8988T (cell line): ENCODE data around the gene STAT2.
"Not testable (repeated sequence)": the region's sequence is repeated elsewhere in the genome, so short reads cannot be mapped to it uniquely, and the experiment has no call there.

Experiments
- DNase-seq: peaks from one replicate; pipeline ENCODE4 v3.0.0; 2011

STAT2 gene

DNA sequence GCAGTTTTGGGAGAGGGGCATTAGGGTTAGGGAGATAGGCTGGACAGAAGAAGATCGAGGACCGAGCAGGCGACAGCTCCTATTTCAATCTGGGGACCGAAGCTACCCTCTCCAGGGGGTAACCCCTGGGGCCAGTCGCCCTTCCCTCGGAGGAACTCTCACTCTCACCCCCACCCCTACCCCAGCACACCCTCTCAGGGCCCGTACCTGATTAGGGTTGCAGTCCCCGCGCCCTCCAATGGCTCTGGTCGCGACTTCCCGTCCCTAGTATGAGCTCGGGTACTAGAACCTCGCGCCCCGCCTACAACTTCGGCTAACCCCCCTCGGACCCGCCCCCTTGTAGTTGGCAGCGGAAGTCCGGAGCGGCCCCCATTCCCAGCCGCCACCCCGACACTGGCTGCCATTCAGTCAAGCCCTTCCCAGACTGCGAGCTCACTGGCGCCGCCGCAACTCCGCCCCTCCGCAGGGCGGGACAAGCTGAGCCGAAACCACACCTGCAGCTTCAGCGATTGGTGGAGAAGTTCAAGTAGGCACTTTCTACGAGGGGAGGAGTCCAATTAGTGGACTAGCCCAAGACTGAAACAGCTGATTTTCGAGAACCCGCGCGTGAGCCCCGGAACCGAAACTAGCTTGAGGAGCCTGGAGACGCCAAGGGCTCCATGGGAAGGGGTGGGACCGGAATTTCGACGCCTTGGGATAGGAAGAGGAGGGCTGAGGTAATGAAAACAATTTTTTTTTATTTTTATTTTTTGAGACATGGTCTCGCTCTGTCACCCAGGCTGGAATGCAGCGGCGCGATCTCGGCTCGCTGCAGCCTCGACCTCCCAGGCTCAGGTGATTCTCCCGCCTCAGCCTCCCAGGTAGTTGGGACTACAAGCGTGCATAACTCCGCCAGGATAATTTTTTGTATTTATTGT lies at the start of gene STAT2:
Gene STAT2, minus strand, starts transcription at position 257 of the 917 bp plus-strand sequence. CDS start 3,536 bp downstream, outside the sequence.
- peak; percentile 58 for DNase-seq

DNA sequence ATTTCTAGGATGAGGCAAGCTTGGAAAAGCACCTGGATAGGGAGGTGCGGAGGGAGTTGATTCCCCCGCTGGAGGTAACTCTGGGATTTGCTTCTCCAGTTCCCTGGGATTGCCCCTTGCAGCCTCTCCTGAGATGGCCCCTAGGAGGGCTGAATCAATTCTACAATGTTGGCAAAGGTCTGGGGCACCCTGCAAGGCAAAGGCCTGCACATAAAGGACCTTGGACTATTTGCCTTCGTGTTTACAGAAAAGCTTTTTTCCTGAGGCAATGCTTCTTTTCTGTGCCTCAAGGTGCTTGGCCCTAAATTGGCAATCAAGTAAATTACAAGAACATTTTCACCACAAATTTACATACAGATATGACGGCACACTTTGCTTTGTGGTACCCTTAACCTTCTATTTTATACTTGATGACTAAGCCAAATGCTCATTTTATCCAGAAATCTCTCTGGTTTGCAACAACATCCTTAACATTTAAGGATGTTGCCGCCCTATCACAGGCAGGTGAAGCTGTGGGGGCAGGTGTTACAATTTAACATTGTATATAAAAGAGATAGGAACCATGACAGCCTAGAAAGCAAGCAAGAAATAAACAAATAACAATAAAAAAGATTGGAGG lies 49.0 kb upstream of the STAT2 start:
- DNase-seq = no peak

DNA sequence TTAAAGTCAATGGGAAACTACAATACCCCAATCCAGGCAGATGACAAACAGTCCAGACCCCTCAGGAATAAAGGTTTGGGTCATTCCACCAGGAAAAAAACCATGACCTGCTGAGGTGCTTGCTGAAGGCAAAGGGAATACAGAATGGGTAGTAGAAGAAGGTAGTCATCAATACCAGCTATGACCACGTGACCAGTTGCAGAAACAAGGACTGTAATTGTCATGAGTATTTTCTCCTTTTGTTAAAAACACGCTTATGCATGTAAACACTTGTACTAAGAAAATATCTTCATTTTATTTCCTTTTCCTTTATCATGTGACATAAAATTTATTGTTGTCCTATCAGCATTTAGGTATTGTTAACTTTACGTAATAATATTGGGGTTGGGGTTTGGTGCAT lies 44.3 kb upstream of the STAT2 start:
- not testable (repeated sequence) for DNase-seq

DNA sequence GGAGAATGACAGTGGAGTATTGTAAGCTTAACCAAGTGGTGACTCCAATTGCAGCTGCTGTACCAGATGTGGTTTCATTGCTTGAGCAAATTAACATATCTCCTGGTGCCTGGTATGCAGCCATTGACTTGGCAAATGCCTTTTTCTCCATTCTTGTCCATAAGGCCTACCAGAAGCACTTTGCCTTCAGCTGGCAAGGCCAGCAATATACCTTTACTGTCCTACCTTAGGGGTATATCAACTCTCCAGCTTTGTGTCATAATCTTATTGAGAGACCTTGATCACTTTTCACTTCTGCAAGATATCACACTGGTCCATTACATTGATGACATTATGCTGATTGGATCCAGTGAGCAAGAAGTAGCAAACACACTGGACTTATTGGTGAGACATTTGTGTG lies 41.7 kb upstream of the STAT2 start:
- DNase-seq = not testable (repeated sequence)

DNA sequence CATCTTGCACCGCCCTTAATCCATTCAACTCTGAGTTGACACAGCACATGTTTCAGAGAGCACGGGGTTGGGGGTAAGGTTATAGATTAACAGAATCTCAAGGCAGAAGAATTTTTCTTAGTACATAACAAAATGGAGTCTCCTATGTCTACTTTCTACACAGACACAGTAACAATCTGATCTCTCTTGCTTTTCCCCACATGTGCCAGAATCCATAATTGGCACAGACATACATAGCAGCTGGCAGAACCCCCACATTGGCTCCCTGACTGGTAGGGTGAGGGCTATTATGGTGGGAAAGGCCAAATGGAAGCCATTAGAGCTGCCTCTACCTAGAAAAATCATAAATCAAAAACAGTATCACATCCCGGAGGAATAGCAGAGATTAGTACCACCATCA lies 41.2 kb upstream of the STAT2 start:
- DNase-seq = not testable (repeated sequence)

DNA sequence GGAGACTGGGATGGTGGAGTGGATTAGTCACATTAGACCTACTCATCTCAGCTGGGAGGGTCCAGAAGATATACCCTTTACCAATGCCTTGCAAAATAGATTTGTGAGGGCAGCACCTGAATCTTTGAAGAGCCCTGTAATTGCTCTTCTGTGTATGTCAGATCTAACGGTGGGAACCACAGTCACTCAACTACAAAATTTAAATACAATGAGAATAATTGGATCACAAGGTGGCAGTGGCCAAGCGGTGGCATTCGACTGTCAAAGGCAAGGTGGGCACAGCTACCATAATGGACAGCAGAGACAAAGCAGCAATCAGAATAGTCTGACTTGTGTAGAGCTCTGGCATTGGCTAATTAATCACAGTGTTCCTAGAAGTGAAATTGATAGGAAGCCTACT lies 39.6 kb upstream of the STAT2 start:
- not testable (repeated sequence) for DNase-seq

DNA sequence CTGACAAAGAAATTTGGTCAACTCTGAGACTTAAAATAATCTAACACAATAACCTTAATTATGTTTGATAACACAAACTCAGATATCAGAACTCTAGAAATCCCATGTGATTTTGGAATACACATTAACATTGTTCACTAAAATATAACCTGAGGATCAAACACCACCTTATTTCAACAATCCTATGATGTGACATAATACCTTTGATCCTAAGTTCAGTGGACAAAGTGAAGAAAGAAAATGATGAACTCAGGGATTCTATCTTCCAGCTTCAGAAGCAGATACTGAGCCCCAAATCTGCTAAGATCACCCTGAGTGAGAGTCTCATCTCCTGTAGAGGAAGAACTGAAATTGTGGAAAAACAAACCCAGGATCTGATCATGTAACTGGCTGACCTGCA lies 38.4 kb upstream of the STAT2 start:
- no peak for DNase-seq

DNA sequence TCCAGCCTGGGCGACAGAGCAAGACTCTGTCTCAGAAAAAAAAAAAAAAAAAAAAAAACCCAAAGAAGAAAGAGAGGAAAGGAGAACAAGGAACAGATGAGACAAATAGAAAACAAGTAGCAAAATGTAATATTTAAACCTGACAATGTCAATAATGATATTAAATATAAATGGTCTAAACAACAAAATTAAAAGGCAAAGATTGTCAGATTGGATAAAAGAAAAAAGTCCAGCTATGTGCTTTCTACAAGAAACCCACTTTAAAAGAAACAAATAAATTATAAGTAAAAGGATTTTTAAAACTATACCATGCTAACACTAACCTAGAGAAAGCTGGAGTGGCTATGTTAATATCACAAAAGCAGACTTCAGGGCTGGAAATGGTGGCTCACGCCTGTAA lies 32.4 kb upstream of the STAT2 start:
- DNase-seq = no peak

DNA sequence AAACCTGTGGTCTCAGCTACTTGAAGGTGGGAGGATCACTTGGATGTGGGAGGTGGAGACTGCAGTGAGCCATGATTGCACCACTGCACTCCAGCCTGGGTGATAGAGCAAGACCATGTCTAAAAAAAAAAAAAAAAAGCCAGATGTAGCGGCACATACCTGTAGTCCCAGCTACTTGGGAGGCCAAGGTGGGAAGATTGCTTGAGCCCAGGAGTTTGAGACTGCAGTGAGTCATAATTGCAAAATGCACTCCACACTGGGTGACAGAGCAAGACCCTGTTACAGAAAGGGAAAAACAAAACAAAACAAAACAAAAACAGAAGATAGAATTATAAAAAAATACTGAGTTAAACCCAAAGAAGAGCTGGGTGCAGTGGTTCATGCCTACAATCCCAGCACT lies 31.8 kb upstream of the STAT2 start:
- DNase-seq = no peak

DNA sequence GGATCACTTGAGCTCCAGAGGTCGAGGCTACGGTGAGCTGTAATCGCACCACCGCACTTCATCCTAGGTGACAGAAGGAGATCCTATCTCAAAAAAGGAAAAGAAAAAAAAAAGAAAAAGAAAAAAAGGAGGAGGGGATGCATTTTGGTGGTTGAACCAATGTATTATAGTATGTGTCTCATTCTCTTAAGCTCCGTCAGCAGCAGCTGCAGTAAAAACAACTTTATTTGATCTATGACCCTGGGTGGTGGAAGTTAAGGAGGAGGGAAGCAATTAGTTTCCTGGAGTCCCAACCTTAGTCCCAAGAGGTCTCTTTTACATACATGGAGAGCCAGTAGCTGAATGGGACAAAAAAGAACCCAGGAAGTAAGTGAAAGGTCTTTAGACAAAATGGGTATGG lies 29.5 kb upstream of the STAT2 start:
- DNase-seq = no peak

DNA sequence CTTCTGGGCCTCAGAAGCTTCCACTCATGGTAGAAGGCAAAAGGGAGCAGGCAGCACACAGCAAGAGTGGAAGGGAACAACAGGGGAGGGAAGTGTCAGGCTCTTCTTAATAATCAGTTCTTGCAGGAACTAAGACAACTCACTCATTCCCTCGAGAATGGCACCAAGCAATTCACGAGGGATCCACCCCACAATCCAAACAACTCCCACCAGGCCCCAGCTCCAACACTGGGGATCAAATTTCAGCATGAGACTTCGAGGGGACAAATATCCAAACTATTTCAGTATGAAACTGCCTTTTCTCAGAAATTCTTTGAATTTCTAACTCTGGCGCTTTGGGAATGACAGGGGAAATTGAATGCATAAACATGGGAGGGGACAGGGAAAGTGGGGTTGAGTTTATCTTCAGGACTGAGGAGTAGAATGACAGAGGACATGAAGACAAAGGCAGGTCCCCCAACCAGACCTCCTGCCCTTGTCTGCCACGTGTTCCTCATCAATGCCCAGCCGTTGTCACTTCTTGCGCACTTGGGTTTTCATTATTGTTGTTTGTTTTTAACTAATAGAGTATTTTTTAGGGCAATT lies 27.3 kb upstream of the STAT2 start:
- no peak for DNase-seq

DNA sequence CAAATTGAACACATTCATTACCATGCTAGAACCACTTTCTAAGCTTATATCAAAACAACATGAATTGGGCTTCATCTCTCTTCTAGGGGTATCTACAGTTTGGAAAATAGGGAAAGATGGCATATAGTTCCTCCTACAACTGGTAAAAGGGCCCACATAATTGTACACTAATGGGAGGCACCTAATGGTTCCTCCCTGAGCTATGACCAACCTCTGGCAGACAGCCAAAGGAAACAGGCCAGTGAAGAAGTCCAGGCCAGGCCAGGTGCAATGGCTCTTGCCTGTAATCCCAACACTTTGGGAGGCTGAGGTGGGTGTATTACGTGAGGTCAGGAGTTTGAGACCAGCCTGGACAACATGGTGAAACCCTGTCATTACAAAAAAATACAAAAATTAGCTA lies 26.0 kb upstream of the STAT2 start:
- no peak for DNase-seq

DNA sequence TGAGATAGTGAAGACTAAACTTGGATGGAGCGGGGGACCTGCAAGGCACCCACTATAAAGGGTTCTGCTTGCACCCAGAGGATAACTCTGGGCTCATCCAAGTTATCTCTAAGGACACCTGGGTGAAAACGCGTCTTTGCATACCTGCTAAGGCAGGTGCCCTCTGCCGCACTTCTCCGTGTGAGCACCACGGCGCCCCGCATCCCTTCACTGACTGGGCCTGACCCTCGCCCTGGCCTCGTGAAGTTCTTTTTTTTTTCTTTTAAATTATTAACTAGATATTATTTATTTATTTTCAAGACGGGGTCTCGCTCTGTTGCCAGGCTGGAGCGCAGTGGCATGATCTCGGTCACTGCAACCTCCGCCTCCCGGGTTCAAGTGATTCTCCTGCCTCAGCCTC lies 22.7 kb upstream of the STAT2 start:
- DNase-seq = no peak

DNA sequence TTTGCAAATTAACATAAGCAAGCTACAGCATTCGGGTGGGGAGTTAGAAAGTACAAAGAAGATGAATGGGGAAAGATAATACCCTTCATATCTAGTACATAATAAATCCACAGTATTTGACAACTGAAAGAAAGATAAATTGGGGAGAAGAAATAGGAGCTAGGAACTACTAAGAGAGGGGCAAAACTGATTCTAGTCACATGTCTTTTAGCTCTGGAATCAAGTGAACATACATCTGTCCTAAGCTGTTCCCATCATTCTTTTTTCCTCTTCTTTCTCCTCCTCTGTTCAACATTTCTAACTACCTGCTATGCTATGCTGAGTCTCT lies 18.0 kb upstream of the STAT2 start:
- DNase-seq = no peak

DNA sequence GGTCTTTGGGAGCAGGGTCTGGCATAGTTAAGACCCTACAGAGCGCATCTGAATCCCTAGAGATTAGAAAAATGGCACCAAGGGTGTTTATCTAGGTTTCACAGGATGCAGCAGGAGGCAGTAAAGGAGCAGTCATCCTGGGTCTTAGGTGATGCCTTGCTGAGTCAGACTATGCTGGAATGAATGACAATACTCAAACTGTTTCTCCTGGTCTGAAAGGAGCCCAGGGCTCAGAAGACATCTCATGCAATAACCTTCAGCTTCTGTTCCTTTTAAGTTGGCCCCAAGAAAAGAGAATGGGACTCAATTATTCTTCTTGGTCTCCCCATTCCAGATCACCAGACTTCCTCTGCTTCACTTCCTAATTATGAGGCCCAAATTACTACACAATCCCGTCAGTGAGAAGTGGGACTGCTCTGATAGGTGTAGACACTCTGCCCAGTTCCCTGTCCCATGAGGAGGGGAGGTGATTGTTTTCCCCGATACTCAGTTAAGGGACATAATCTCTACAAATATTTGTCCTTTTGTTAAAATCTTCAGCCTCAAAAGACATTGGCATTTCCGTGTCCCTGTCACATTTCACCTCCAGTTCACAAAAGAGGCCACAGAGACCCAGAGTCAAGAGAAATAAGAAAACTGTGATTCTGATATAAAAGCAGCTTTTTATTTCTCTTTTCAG lies 17.5 kb upstream of the STAT2 start:
- DNase-seq = no peak

DNA sequence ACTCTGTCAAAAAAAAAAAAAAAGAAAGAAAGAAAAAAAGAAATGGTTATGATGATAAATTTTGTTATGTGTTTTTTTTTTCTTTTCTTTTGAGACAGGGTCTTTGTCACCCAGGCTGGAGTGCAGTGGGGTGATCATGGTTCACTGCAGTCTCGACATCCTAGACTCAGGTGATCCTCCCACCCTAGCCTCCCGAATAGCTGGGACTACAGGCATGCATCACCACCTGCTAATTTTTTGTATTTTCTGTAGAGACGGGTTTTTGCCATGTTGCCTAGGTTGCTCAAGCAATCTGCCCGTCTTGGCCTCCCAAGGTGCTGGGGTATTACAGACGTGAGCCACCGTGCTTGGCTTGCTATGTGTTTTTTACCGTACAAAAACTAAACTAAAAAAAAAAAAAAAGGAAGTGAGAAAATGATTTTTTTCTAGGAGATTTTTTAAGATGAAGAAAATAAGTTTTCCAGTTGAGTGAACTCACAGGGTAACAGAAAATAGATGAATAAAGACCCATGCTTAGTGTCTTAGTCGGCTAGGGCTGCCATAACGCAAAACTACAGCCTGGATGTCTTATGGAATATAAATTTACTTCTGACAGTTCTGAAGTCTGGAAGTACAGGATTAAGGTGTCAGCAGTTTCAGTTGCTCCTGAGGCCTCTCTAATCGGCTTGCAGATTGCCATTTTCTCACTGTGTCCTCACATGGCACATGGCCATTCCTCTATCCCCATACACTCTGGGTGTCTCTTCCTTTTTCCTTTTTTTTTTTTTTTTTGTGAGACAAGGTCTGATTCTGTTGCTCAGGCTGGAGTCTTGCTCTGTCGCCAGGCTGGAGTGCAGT lies 15.9 kb upstream of the STAT2 start:
- no peak for DNase-seq

DNA sequence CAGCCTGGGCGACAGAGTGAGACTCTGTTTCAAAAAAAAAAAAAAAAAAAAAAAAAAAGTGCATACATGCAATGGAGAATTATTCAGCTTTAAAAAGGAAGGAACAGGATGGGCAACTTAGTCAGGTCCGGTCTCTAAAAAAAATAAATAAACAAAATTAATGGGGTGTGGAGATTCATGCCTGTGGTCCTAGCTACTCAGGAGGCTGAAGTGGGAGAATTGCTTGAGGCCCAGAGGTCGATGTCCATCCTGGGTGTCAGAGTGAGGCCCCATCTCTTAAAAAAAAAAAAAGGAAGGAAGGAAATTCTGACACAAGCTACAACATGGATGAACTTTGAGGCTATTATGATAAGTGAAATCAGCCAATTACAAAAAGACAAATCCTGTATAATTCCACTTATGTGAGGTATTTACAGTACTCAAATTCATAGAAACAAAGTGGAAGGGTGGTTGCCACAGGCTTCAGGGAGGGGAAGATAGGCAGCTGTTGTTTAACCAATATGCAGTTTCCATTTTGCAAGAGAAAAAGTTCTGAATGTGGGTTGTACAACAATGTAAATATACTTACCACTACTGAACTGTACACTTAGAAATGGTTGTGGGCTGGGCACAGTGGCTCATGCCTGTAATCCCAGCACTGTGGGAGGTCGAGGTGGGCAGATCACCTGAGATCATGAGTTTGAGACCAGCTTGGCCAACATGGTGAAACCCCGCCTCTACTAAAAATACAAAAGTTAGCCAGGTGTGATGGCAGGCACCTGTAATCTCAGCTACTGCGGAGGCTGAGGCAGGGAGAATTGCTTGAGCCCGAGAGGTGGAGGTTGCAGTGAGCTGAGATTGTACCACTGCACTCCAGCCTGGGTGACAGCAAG lies 15.1 kb upstream of the STAT2 start:
- no peak for DNase-seq

DNA sequence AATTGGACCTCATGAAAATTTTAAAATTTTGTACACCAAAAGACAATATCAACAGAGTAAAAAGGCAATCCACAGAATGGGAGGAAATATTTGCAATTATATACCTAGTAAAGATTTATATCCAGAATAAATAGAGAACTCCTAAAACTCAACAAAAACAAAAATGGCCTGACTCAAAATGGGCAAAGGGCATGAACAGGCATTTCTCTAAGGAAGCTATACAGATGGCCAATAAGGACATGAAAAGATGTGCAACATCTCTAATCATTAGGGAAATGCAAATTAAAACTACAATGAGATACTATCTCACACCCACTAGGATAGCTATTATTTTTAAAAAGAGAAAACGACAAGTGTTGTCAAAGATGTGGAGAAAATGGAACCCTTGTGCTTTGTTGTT lies 13.6 kb upstream of the STAT2 start:
- no peak for DNase-seq

DNA sequence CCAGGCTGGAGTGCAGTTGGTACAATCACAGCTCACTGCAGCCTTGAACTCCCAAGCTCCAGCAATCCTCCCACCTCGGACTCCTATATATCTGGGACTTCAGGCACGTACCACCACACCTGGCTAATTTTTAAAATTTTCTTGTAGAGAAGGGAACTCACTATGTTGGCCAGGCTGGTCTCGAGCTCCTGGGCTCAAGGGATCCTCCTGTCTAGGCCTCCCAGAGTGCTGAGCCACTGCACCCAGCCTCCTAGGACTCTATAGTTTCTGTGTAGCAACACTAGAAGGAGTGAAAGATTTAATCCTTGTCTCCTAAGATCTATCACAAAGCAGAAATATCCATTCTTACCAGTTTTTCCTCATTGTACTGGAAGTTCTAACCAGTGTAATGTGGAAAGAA lies 7.0 kb upstream of the STAT2 start:
- no peak for DNase-seq

DNA sequence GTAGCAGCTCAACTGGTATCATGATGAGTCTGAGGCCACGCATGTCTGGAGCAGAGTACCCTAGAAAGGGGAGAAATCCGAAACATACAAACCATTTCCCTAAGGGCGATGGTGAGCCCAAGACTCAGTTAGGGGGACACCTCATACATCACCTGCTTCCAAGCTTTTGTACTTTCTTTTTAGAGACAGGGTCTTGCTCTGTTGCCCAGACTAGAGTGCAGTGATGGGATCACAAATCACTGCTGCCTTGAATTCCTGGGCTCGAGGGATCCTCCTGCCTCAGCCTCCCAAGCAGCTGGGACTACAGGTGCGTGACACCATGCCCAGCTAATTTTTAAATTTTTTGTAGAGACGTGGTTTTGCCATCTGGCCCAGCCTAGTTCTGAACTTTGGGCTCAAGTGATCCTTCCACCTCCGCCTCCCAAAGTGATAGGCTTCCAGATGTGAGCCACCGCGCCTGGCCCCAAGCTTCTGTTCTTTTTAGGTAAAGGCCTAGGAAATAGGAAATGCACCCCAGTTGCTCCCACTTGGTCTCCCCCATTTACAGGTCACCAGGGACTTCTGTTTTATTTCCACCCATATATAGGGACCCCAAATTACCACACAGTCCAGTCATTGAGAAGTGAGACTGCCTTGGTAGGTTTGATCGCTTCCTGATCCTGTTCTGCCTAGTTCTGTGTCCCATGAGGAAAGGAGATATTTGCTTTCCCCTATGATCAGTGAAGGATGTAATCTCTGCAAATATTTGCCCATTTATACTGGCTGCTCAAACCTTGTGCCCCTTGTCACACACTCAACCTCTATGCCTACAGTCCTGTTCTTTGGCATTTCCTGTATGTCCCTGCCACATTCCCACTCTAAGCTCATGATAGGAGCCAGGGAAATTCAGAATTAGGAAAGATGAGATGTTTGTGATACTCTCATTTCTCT lies 2.5 kb upstream of the STAT2 start, which contains the start of gene APOF:
Gene APOF, minus strand, starts transcription at position 728 of the 930 bp plus-strand sequence. Its CDS starts 112 bp downstream, at position 616.
- DNase-seq = no peak
